Measurements from ENCODE around the gene FANCM. TPM values are rescaled to one million over a fixed set of nuclear protein-coding genes. Genes with fewer than 3 reads are reported as not detected.

The FANCM gene, protein sequence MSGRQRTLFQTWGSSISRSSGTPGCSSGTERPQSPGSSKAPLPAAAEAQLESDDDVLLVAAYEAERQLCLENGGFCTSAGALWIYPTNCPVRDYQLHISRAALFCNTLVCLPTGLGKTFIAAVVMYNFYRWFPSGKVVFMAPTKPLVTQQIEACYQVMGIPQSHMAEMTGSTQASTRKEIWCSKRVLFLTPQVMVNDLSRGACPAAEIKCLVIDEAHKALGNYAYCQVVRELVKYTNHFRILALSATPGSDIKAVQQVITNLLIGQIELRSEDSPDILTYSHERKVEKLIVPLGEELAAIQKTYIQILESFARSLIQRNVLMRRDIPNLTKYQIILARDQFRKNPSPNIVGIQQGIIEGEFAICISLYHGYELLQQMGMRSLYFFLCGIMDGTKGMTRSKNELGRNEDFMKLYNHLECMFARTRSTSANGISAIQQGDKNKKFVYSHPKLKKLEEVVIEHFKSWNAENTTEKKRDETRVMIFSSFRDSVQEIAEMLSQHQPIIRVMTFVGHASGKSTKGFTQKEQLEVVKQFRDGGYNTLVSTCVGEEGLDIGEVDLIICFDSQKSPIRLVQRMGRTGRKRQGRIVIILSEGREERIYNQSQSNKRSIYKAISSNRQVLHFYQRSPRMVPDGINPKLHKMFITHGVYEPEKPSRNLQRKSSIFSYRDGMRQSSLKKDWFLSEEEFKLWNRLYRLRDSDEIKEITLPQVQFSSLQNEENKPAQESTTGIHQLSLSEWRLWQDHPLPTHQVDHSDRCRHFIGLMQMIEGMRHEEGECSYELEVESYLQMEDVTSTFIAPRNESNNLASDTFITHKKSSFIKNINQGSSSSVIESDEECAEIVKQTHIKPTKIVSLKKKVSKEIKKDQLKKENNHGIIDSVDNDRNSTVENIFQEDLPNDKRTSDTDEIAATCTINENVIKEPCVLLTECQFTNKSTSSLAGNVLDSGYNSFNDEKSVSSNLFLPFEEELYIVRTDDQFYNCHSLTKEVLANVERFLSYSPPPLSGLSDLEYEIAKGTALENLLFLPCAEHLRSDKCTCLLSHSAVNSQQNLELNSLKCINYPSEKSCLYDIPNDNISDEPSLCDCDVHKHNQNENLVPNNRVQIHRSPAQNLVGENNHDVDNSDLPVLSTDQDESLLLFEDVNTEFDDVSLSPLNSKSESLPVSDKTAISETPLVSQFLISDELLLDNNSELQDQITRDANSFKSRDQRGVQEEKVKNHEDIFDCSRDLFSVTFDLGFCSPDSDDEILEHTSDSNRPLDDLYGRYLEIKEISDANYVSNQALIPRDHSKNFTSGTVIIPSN (N-terminal part only)
- 1 to 10 TPM; 4.7 to 8.8 TPM for total RNA-seq

DNA sequence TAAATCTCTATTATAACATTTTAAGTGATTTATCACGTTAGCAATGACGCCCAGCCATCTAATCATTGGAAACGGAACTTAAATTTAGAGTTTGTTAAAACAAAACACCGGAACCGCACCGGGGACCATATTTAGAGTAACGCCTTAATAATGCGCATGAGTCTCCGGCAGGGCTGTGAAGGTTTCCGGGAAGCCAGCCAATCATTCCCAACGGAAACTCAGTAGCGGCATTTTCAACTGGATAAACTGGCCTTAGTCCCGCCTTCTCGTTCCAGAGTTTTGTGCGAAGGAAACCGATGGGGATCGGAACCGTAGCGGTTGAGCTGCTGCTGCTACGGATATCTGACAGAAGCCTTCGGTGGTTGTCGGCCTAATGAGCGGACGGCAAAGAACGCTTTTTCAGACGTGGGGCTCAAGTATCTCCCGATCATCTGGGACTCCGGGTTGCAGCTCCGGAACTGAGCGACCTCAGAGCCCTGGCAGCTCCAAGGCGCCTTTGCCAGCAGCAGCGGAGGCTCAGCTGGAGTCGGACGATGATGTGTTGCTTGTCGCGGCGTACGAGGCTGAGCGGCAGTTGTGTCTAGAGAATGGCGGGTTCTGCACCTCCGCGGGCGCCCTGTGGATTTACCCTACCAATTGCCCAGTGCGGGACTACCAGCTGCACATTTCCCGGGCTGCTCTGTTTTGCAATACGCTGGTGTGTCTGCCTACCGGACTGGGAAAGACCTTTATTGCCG lies at the start of gene FANCM:
TSS of gene FANCM (plus strand) at position 272 of the 737 bp plus-strand sequence. CDS start at position 374, 102 bp downstream.
- intact Hi-C loops (cut with DNase I): loop anchor here (5.0 to 10.0 kb wide), 2 partner anchors 174 to 221 kb away; partner anchors contain the start of genes KLHL28 and TOGARAM1
- Histone ChIP-seq H3K9me3 (no peaks in the 10 kb centered on the region), H3K9ac (ENCODE audit: low read depth in 2 of 2, low read length in 2 of 2) (peak within 1 kb of the TSS; percentile 44 to 92), H3K4me3 (peak within 1 kb of the TSS; percentile 60), H3K27ac (peak within 1 kb of the TSS; percentile 80), H3K27me3 (no peaks in the 10 kb centered on the region), H3K36me3 (no peaks in the 10 kb centered on the region), H3K4me1 (peaks cover 10% of the 10 kb centered on the region)
- TF ChIP-seq, protein P1, sequence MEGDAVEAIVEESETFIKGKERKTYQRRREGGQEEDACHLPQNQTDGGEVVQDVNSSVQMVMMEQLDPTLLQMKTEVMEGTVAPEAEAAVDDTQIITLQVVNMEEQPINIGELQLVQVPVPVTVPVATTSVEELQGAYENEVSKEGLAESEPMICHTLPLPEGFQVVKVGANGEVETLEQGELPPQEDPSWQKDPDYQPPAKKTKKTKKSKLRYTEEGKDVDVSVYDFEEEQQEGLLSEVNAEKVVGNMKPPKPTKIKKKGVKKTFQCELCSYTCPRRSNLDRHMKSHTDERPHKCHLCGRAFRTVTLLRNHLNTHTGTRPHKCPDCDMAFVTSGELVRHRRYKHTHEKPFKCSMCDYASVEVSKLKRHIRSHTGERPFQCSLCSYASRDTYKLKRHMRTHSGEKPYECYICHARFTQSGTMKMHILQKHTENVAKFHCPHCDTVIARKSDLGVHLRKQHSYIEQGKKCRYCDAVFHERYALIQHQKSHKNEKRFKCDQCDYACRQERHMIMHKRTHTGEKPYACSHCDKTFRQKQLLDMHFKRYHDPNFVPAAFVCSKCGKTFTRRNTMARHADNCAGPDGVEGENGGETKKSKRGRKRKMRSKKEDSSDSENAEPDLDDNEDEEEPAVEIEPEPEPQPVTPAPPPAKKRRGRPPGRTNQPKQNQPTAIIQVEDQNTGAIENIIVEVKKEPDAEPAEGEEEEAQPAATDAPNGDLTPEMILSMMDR (IDR thresholded peaks at IDR 0.05): no peak
- DNase-seq: peak; percentile 94

DNA sequence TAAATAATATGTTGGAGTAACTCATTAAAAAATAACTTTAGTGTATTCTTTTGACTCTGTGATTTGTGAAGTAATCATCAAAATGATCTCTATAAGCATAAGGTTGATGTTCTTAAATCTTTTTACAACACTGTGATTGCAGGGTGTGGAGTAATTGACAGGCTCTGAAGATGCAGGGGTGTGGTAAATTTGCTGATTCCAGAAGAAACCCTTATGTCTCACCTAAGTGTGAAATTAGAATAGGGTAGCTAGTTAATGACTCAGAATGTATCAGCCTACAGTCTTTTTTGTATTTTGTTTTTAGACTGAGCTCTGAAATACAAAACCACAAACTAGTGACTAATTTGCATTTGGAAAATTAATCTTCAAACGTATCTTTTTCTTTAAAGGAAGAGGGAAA lies 45.9 kb upstream of the FANCM start:
- no peak for DNase-seq
- no peaks in the 10 kb centered on the region for H3K27me3 ChIP-seq
- no peak overlapping the region for H3K27ac ChIP-seq

DNA sequence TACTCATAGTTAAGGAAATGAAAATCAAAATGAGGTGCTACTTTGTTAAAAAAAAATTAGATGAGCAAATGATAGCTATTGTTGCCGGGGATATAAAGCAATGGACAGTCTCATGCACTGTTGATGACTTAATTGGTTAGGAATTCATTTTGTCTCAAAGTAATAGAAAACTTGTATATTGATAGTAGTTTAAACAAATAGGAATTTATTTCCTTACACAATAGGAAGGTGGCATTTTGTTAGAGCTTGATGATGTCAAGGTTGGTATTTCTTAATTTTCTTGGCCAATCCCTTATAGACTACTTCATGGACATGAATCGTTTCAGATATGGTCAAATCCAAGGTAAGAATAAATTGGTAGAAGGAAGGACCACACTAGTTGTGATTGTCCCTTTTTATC lies 44.0 kb upstream of the FANCM start:
- no peak for DNase-seq
- intact Hi-C loops (cut with DNase I): no loop called here
- Histone ChIP-seq H3K27me3 (no peaks in the 10 kb centered on the region), H3K4me3 (no peak overlapping the region), H3K4me1 (no peaks in the 10 kb centered on the region), H3K9me3 (no peaks in the 10 kb centered on the region), H3K36me3 (no peaks in the 10 kb centered on the region), H3K27ac (no peak overlapping the region), H3K9ac (ENCODE audit: low read depth in 2 of 2, low read length in 2 of 2) (no peak overlapping the region)
- TF ChIP-seq, protein P1 (IDR thresholded peaks at IDR 0.05): no peak

More for the DNA sequence above, 45.9 kb upstream of the FANCM start:
- intact Hi-C loops (cut with DNase I): loop anchor here (5.0 kb wide), 1 partner anchor 37 kb away; no protein-coding TSS in a partner anchor
- Histone ChIP-seq H3K9me3 (no peaks in the 10 kb centered on the region), H3K9ac (ENCODE audit: low read depth in 2 of 2, low read length in 2 of 2) (no peak overlapping the region), H3K36me3 (no peaks in the 10 kb centered on the region), H3K4me3 (no peak overlapping the region), H3K4me1 (no peaks in the 10 kb centered on the region)
- TF ChIP-seq, protein P1 (IDR thresholded peaks at IDR 0.05): no peak

DNA sequence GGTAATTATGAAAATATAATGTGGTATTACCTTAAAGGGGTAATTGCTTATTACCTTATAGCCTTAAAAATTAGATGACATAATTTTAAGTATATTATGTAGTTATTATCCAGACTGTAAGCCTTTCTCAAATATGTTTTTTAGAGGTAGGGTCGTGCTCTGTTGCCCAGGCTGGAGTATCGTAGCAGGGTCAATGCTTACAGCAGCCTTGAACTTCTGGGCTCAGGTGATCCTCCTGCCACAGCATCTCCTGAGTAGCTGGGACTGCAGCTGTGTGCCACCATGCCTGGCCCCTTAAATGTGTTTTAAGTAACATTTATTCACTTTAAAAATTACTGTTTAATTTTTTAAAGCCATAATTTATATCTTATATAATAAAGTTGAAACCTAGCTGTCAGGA lies 41.5 kb upstream of the FANCM start:
- no peaks in the 10 kb centered on the region for H3K36me3 ChIP-seq
- H3K9me3 ChIP-seq: no peaks in the 10 kb centered on the region
- H3K4me3 ChIP-seq: no peak overlapping the region
- no peak for DNase-seq
- no peaks in the 10 kb centered on the region for H3K27me3 ChIP-seq
- TF ChIP-seq, protein P1 (IDR thresholded peaks at IDR 0.05): no peak
- intact Hi-C loops (cut with DNase I): no loop called here
- H3K27ac ChIP-seq: no peak overlapping the region
- H3K9ac ChIP-seq (ENCODE audit: low read depth in 2 of 2, low read length in 2 of 2): no peak overlapping the region
- no peaks in the 10 kb centered on the region for H3K4me1 ChIP-seq

Measured in colonic mucosa (tissue), 4 donors.